Progenitor cell of endocrine pancreas (in vitro differentiated cells): ENCODE data around the gene SND1. TPM values are rescaled to one million over a fixed set of nuclear protein-coding genes. Genes with fewer than 3 reads are reported as not detected.

Experiments used
- DNase-seq: peaks from one replicate; pipeline ENCODE4 v3.0.0; 2021; ENCODE audit warnings: low spot score; ENCODE audit not compliant: unreplicated experiment
- H3K27ac Mint-ChIP-seq: 2 replicates; pipeline ENCODE4 v1.8.0; 2021; ENCODE audit warnings: mild to moderate bottlenecking, moderate library complexity, mixed read lengths
- H3K27me3 Mint-ChIP-seq: 2 replicates; pipeline ENCODE4 v1.8.0; 2021; ENCODE audit warnings: mixed read lengths
- H3K36me3 Mint-ChIP-seq: 2 replicates; pipeline ENCODE4 v1.8.0; 2022; ENCODE audit warnings: mixed read lengths; ENCODE audit not compliant: insufficient read depth
- H3K4me1 Mint-ChIP-seq: 2 replicates; pipeline ENCODE4 v1.8.0; 2021; ENCODE audit warnings: low read depth, mixed read lengths
- H3K4me3 Mint-ChIP-seq: 2 replicates; pipeline ENCODE4 v1.8.0; 2021; ENCODE audit warnings: low read depth, mild to moderate bottlenecking, moderate library complexity, mixed read lengths
- H3K9me3 Mint-ChIP-seq: 2 replicates; pipeline ENCODE4 v1.8.0; 2021; ENCODE audit warnings: low read depth, mixed read lengths
- CTCF ChIP-seq: fragments of 200-600 bp; sonication (generic); IDR thresholded peaks from one replicate; pipeline ENCODE4 v1.5.0; 2021; ENCODE audit warnings: antibody characterized with exemption, mild to moderate bottlenecking; ENCODE audit not compliant: unreplicated experiment
- total RNA-seq: library from RNA; stranded (reverse); gene quantifications from 2 replicates; pipeline ENCODE4 v1.2.1, GENCODE V29; 2021

SND1 gene
- total RNA-seq, 1 donor from 2014 or later = 213 TPM

GRCh38 chr7:128121711-128122530 is 469.9 kb downstream of the SND1 start:
- Mint-ChIP-seq H3K27me3 (peaks cover 9% of the 10 kb centered on the region), H3K4me3 (no peak overlapping the region), H3K36me3 (no peaks in the 10 kb centered on the region), H3K27ac (no peak overlapping the region), H3K4me1 (peaks cover 8% of the 10 kb centered on the region), H3K9me3 (no peaks in the 10 kb centered on the region)
- DNase-seq = no peak
- TF ChIP-seq CTCF = no peak

- no peak for TF ChIP-seq CTCF
- Mint-ChIP-seq H3K27ac (peak overlapping the region; percentile 19), H3K4me3 (no peak overlapping the region), H3K27me3 (peaks cover 6% of the 10 kb centered on the region), H3K36me3 (no peaks in the 10 kb centered on the region), H3K9me3 (no peaks in the 10 kb centered on the region), H3K4me1 (peaks cover 8% of the 10 kb centered on the region)
- DNase-seq = no peak
Measured at GRCh38 chr7:128122576-128123290, 470.7 kb downstream of the SND1 start.

- TF ChIP-seq CTCF = no peak
- peaks cover 5% of the 10 kb centered on the region for H3K27me3 Mint-ChIP-seq
- H3K4me1 Mint-ChIP-seq = peaks cover 8% of the 10 kb centered on the region
- H3K9me3 Mint-ChIP-seq = no peaks in the 10 kb centered on the region
- no peak overlapping the region for H3K4me3 Mint-ChIP-seq
- DNase-seq = no peak
- no peak overlapping the region for H3K27ac Mint-ChIP-seq
- H3K36me3 Mint-ChIP-seq = no peaks in the 10 kb centered on the region
Measured at GRCh38 chr7:128123291-128124037, 471.5 kb downstream of the SND1 start.

- H3K4me3 Mint-ChIP-seq = no peak overlapping the region
- peaks cover 5% of the 10 kb centered on the region for H3K27me3 Mint-ChIP-seq
- peaks cover 8% of the 10 kb centered on the region for H3K4me1 Mint-ChIP-seq
- H3K27ac Mint-ChIP-seq = no peak overlapping the region
- H3K36me3 Mint-ChIP-seq = no peaks in the 10 kb centered on the region
- no peaks in the 10 kb centered on the region for H3K9me3 Mint-ChIP-seq
- TF ChIP-seq CTCF = no peak
- no peak for DNase-seq
Measured at GRCh38 chr7:128124786-128125185, 472.8 kb downstream of the SND1 start.

GRCh38 chr7:128125816-128126215 is 473.8 kb downstream of the SND1 start:
- peaks cover 8% of the 10 kb centered on the region for H3K4me1 Mint-ChIP-seq
- TF ChIP-seq CTCF = no peak
- no peak for DNase-seq
- H3K9me3 Mint-ChIP-seq = no peaks in the 10 kb centered on the region
- H3K36me3 Mint-ChIP-seq = no peaks in the 10 kb centered on the region
- H3K27ac Mint-ChIP-seq = no peak overlapping the region
- H3K27me3 Mint-ChIP-seq = peaks cover 5% of the 10 kb centered on the region
- H3K4me3 Mint-ChIP-seq = no peak overlapping the region
